NCI-H460 (cell line): Measurements from ENCODE around the gene IBA57. TPM values are rescaled to one million over a fixed set of nuclear protein-coding genes. Genes with fewer than 3 reads are reported as not detected.

ENCODE experiments used
- DNase-seq: peaks from one replicate; pipeline ENCODE4 v3.0.0-alpha.2; 2016; ENCODE audit warnings: low read depth; ENCODE audit errors: extremely low read depth
- total RNA-seq: library from RNA; depleted of rRNA; stranded (reverse); fragments of >200 nt; shearing (Covaris generic); gene quantifications from 2 replicates; pipeline ENCODE4 v1.2.3, GENCODE V29; 2014

The IBA57 gene
- total RNA-seq, 1 experiment from 2014 or later: 3.7 TPM

DNA sequence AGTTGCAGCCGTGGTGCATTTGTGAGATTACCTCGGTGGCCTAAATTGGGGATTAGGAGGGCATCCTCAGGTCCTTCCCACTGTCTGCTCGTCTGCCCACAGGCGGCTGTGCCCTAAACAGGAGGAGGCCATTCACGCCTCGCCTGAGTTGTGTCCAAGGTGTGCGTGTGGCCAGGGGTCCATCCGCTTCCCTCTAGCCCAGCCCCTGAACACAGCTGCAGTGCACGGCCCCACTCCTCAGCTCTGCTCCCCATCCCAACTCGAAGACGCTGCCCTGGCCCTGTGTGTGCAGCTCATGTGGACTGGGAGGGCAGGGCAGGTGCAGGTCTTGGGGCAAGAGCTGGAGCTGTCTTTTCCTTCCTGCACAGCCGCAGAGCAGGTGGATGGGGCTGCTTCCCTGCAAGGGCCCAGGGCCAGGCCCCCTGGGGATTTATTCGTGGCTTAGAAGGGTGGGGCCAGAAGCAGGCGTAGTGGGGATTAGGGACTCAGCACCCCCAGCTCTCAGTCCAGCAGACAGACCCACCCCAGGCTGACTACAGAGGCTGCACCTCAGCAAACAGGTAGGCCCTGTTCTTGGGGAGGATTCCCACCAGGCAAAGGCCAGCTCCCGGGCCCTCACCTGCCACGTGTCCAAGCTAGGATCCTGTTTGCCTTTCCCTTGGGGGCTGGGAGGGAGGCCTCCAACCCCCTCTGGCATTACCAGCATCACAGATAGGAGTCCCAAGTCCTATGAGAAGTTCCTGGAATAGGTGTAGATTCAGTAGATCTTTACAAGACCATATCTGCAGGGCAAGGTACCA lies 21.2 kb upstream of the IBA57 start:
- DNase-seq: no peak

DNA sequence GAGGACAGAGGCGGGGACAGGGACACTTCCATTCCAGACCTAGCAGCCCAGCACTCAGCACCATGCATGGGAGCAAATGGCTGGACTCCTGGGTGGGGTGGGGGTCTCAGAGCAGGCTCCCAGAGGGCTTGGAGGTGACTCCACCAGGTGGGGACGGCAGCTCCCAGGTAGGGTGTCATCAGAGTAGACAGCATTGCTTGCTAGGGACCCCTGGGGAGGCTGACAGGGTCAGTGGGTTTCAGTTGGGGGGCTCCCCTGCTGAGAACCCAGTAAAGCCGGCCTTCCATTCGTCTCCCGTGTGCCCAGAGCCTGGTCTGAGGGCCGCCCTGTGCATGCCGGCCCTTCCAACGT lies 20.6 kb upstream of the IBA57 start:
- no peak for DNase-seq

DNA sequence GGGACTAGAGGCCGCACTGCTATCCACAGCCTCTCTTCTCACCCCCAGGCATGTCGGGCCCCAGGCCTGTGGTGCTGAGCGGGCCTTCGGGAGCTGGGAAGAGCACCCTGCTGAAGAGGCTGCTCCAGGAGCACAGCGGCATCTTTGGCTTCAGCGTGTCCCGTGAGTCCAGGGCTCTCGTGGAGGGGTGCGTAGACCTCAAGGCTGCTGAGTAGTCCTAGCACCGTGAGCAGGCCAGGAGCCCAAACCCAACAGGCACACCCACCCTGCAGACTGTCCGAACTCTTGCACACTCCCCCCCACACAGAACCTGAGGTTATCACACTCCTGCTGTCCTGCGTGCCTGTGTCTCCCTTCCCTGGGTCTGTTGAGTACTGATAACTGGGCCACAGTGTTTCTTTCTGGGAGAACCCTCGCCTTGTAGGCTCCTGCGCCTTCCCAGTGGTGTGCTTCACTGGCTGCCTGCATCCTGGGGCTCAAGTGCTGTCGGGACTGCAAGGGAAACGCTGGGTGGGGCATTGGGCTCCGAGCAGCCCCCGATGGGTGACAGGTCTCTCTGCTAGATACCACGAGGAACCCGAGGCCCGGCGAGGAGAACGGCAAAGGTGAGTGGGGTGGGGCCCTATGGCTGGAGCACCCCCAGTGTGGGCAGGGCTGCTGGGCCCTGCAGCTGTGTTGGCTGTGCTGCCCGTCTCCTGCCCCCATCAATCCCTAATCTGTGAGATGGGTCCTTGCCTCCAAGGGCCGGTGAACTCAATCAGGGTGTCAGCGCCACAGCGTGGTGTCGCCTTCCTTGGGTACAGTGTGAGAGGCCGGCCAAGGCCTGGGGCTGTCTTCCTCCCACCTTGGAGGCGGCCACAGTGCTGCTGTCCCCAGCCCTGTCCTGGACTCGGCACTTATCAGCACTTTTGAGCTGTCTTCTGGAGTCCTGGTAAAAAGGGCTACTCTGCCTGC lies 19.9 kb upstream of the IBA57 start:
- no peak for DNase-seq

DNA sequence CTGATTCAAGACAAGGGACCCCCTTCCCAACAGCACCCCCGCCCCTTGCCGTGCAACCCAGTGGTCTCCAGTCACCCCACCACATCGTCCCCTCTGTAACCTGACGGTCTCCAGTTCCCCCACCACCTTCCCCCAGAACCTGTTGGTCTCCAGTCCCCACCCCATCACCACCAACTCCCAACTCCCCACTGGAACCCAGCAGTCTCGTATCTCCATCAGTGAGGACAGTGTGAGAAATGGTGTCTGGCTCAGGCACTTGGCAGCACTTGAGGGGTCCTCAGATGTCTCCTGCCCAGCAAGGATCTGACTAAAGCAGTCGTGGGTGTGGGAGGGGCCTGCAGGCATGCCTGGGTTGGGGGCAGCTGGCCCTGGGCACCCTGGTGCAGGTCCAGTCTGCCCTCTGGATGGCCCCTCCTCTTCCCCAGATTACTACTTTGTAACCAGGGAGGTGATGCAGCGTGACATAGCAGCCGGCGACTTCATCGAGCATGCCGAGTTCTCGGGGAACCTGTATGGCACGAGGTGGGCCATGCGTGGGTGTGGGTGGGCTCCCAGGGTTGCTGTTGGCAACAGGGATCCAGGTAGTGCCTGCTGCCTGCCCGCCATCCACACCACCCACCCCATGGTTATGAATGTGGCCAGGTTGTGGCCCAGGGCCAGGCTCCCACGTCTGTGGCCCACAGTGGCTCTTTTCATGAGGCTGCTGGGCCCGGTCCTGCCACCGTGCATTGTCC lies 19.0 kb upstream of the IBA57 start:
- no peak for DNase-seq

DNA sequence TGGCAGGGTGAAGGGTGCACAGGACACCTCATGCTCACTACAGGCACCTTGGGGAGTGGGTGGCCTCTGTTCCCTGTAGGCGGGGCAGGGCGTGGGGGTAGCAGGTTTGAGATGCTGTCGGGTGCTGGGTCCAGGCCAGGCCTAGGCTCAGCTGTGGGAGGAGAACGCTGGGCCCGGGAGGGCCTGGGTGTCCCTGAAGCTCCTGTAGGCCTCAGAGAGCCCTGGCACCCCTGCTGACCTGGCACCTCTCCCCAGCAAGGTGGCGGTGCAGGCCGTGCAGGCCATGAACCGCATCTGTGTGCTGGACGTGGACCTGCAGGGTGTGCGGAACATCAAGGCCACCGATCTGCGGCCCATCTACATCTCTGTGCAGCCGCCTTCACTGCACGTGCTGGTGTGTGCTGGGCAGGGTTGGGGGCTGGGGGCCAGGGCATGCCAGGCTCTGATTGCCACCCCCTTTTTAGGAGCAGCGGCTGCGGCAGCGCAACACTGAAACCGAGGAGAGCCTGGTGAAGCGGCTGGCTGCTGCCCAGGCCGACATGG lies 18.4 kb upstream of the IBA57 start:
- DNase-seq: no peak

DNA sequence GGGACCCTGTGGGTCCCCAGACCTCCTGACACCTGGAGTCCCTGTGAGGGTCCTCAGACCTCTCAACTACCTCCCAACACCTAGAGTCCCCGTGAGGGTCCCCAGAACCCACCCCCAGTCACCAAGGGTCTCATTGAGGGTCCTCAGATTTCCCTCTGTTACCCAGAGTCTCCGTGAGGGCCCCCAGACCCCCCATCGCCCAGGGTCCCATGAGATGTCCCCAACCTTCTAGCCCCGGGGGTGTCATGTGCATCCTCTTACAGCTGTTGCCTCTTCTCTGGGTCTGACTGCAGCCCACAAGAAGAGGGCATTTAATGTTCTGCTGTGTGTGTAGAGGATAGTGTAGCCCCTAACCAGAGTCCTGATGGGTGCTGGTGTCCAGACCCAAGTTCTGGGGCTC lies 17.8 kb upstream of the IBA57 start:
- DNase-seq: no peak

DNA sequence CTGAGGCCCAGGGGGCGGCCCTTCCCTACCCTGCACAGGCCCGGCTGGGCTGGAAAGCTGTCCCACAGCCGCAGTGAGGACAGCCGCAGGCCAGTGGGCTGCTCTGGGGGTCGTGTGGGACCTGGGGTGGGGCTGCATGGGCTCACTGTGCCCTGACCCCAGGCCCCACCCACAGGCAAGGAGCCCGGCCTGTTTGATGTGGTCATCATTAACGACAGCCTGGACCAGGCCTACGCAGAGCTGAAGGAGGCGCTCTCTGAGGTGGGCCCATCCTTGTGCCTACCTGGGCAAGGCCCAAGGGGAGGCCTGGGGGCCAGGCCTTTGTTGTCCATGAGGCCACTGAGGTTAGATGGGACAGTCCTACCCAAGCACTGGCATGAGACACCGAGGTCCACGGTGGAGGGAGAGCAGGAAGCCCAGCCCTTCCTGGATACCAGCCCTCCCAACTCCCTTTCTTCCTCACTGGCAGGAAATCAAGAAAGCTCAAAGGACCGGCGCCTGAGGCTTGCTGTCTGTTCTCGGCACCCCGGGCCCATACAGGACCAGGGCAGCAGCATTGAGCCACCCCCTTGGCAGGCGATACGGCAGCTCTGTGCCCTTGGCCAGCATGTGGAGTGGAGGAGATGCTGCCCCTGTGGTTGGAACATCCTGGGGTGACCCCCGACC lies 17.3 kb upstream of the IBA57 start:
- no peak for DNase-seq

DNA sequence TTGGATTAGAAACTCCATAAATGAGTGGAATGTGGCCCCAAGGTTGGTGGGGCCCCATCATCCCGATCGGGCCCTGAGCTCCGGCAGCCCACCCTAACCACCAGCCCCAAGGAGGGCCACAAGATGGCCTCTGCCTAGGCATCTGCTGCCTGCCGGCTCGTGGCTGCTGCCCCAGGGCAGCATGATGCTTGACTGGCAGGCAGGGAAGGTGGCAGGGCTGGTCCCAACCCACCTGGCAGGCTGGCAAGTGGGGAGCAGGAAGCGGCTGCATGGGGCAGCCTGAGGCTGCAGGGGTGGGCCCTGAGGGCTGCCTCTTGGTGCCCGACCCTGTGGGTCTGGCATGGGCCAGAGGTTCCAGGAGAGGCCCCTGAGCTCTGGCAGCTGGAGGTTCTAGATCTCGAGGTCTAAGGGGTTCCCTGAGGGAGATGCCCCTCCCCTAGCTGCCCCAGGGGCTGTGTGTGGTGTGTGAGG lies 16.6 kb upstream of the IBA57 start:
- DNase-seq: no peak

DNA sequence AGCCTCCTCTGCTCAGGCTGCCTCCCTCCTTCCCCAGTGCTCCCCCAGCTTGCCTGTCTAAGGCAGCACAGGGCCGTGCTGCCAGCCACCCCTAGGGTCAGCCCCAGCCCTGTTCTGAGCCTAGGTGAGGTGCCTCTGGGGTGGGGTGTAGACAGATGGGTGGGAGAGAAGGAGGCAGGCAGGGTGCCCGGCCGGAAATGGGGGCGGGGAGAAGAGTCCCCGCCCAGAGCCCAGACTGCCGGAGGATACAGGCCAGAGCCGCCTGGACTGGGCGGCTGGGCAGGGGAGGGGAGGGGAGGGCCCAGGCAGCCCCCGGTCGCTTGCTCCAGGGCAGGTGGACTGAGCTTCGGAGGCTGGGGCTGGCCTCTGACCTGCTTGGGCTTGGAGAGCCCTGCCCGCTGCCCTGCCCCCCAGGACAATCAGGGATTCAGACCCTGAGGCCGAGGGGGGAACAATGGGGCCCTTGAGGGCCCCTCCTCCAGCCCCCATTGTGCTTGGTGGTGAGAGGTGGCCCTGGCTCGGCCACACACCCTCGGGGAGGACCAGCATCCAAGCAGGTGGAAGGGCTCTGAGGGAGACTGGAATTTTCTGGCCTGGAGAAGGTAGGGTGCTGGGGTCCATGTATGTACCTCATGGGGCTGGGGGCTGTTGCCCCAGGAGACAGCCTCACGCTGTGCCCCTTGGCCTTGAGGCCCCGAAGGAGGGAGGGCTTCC lies 16.0 kb upstream of the IBA57 start, which contains the start of gene GJC2:
GJC2 (plus strand) TSS at position 525 of the 714 bp plus-strand sequence. CDS start 7,829 bp downstream, outside the sequence.
- peak; percentile 23 for DNase-seq

DNA sequence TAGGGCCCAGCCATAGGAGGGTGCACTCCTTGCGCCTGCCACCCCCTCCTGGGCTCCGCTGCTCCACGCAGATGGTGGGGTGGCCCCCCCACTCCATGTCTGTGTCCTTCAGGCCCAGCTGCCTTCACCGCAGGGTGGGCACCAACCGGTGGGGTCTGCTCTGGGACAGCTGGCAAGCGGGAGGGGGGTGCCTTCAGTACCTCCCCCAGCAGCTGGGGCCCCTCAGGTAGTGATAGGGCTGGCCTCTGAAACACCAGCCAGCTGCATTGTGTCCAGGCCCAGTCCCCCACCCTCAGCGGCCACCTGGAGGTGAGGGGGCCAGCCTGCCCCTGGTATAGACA lies 15.5 kb upstream of the IBA57 start:
- DNase-seq: no peak

DNA sequence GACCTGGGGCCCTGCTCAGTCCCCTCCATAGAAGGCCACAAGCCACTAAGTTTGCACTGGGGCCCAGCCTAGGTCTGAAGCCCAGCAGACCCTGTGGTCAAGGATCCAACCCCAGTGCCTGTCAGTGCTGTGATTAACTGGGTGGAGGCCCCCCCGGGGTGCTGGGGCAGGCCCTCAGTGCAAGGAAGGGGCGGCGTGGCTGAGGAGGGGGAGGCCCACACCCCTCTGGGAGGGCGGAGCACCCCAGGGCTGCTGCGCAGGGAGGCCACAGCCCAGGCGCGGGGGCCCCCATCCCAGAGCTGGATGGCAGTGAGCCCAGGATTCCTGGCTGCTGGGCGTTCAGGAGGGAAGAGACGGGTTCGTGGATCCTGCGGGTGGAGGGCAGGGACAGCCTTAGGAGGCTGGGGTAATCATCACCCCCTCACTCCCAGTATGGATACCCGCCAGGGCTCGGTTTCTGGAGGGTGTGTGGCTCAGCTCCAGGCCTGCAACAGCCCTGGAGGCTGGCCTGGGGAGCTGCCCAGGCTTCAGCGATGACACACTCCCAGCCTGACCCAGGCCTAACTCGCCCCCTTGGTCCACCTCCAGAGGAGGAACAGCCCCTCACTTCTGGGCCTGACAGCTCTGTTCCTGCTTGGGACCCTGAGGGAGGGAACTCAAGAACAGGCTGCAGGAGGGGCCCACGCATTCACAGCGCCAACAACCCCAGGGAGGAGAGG lies 15.0 kb upstream of the IBA57 start:
- no peak for DNase-seq

DNA sequence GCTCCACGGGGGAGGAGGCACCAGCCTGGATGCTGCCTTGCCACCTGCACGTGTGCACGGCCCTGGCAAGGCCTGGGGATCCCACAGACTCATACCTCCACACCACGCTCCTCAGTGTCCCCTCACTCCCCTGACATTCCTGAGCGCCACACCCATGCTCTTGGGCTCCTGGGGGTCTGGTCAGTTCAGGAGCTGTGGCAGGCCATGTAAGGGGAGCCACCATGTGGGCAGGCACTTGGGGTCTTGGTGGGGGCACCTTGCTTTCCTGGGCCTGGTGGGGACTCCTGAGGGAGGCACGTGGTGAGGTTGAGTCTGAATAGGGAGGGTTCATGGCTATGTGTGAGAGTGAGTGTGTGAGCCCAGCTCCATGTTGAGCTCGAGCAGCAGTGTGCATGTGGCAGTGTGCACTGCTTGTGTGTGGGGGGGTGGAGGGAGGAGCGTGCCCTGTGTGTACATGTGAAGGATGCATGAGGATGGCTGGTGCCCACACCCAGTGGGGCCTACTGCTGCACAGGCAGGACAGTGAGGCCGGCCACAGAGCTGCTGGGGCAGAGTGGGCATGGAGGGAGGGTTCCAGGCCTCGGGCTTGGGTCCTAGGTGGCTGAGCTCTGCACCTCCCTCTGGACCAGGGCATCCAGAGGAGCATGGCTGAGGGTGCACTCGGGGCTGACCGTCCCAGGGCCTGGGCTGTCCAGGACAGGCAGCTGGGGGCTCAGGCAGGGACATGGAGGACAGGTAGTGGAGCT lies 14.3 kb upstream of the IBA57 start:
- no peak for DNase-seq

DNA sequence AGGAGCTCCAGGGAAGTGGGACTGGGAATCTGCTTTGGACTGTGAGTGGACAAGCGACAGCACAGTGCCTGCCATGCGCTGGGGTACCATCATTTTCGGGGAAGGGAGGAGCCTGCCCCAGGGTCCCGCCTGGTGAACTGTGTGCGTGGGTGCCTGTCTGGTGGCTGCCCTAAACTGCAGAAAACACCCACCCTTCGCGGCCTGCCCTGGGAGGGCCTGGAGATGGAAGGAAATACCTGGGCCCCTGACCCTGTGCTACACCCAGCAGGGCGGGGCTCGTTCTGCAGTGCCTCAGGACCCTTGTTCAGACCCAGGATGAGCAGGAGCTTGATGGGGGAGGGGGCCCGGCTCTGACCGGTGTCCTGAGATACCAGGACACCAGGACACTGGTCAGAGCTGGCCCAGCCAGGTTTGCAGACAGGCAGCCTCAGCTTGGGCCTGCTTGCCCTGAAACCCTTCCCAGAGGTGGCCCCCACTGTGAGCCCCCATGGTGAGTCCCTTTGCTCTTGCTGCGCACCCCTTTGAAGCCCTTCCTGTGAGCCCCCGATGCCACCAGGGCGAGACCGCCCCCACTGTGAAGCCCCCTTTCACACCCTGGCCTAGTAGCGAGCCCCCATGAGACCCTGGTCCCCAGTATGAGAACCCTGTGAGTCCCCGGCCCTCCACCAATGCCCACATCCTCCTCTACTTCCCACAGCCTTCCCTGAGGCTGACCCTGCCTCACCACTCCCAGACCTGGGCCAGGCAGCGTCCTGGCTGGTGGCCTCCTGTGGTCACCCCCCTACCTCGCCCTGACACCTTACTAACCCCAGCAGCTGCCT lies 13.3 kb upstream of the IBA57 start:
- no peak for DNase-seq

DNA sequence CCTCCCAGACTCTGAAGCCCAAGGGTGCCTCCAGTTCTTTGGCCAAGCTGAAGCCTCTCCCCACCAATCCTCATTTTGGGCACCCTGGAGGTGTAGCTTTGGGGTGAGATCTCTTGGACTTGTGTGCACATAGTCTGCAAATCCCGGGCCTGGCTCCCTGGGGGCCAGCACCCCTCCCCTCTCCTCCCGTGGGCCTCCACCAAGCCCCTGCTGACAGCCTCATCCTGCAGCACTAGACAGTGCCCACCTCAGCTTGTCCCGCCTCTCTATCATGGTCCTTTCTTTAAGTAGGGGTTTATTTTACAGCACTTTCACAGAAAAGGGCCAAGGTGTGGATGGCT lies 12.7 kb upstream of the IBA57 start:
- DNase-seq: no peak

DNA sequence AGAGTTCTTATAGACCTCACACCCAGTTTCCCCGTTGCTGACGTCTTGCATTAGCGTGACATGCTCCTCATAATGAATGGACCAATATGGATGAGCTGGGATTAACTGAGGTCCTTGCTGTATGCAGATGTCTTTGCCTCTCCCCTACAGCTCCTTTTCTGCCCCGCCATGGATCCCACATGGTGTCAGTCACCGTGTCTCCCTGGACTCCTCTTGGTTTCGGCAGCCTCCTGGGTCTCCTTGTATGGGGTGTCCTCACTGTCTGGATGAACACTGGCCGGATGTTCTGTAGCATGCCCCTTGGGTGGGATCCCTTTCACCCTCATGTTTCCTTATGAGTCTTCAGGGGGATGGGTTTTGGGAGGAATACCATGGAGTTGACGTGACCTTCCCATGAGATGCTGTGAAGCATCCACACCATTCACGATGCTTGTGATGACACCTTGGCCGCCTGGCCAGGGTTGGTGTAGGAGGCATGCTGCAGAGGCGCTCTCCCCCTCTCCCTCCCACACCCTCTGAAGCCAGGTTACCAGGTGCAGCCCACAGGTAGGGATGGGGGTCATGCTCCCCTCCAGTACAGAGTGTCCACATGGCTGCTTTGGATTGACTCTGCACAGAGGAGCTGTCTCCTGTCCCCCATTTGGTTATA lies 11.5 kb upstream of the IBA57 start:
- no peak for DNase-seq

DNA sequence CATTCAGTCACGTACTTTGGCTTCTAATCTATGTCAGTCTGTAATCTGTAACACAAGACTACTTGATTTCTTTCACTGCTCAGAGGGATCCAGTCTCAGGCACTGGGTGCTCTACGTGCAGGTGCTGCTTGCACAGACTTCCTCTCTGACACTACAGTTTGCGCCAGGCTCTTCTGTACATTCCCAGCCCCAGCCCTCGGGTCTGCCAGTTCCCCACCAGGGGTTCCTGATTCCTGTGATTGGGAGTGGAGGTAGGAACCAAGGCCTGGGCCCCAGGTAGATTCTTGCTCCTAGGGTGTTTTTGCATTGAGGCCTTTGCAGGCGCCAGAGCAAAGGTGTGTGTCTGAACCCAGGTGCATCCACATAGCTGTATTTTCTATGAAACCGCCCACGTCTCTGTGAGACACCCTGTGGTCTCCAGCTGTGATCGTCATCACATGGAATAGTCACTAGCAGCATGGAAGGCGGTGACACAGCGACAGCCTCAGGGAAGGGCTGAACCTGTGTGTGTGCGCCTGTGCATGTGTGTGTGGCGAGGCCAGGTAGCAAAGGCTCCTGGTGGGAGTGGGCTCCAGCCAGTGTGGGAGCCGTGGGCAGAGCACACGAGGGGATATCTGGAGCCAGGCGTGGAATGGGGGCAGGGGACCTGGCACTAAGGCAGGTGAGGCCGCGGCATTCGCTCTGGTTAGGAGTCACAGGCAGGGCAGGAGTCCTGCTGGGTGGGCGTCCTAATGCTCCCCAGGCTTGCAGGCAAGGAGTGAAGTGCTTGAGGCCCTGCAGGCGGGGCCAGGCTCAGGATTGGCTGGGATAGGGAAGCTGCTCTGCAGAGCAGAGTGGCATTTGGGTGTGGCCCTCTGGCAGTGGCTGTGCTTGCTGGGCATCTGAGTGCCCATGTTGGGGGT lies 10.7 kb upstream of the IBA57 start:
- no peak for DNase-seq
